K562 (cell line): ENCODE data around the gene UQCR11.

Source experiments
- CBX3 ChIP-seq, 2 experiments: IDR thresholded peaks; 1 replicate in 1 of 2; 2 replicates in 1 of 2; pipeline ENCODE4 v1.6.1; 2012; ENCODE audit warnings: inconsistent platforms in 2 of 2, low read length in 2 of 2, borderline replicate concordance in 1 of 2, control low read depth in 1 of 2
- HDAC6 ChIP-seq: IDR thresholded peaks from 2 replicates; pipeline ENCODE4 v1.6.1; 2012; ENCODE audit warnings: low read depth, mild to moderate bottlenecking, control low read depth, inconsistent platforms, low read length, moderate library complexity
- HMG20B ChIP-seq: fragments of 250-450 bp; sonication (Bioruptor Pico); IDR thresholded peaks from 2 replicates; pipeline ENCODE4 v1.5.0; 2021; ENCODE audit warnings: mild to moderate bottlenecking
- MYBL2 ChIP-seq, 2 experiments: fragments of 450-650 bp in 1 of 2; sonication (generic) in 1 of 2; formaldehyde crosslinking in 1 of 2; IDR thresholded peaks; 2 replicates each; pipeline versions ENCODE4 v1.6.1 to v1.8.1; 2017 to 2022; ENCODE audit warnings: borderline replicate concordance in 1 of 2, inconsistent platforms in 1 of 2, low read depth in 1 of 2, mild to moderate bottlenecking in 1 of 2, missing genetic modification reagents in 1 of 2, moderate library complexity in 1 of 2
- POLR2A ChIP-seq: fragments of 450-650 bp; conservative IDR thresholded peaks from 2 replicates; pipeline ENCODE4 v1.6.1; 2016
- RHOXF2B ChIP-seq: fragments of 250-450 bp; sonication (Bioruptor Pico); conservative IDR thresholded peaks from 2 replicates; pipeline ENCODE4 v1.5.1; 2021
- STAT6 ChIP-seq: sonication (generic); formaldehyde crosslinking; IDR thresholded peaks from 2 replicates; pipeline ENCODE4 v1.8.1; 2023; ENCODE audit warnings: mild to moderate bottlenecking, missing genetic modification reagents
- ZBTB9 ChIP-seq: fragments of 450-650 bp; formaldehyde crosslinking; IDR thresholded peaks from 2 replicates; pipeline ENCODE4 v1.4.0; 2020; ENCODE audit warnings: mild to moderate bottlenecking, moderate library complexity
- ZHX1 ChIP-seq: fragments of 150-350 bp; conservative IDR thresholded peaks from 2 replicates; pipeline ENCODE4 v1.6.1; 2014; ENCODE audit warnings: low read length
- ZNF274 ChIP-seq: IDR thresholded peaks from 2 replicates; pipeline ENCODE4 v1.6.1; 2011; ENCODE audit warnings: low read depth, mild to moderate bottlenecking, low read length, moderate library complexity, borderline replicate concordance
- ZNF785 ChIP-seq: fragments of 250-450 bp; sonication (Bioruptor Pico); IDR thresholded peaks from 2 replicates; pipeline ENCODE4 v1.4.0; 2020; ENCODE audit warnings: mild to moderate bottlenecking
- TF ChIP-seq, protein P1 (sequence below): sonication (generic); formaldehyde crosslinking; IDR thresholded peaks from 2 replicates; pipeline ENCODE4 v1.8.1; 2023; ENCODE audit warnings: mild to moderate bottlenecking, missing genetic modification reagents, moderate library complexity
- TF ChIP-seq, protein P2 (sequence below): sonication (generic); formaldehyde crosslinking; IDR thresholded peaks from 2 replicates; pipeline ENCODE4 v1.8.1; 2023; ENCODE audit warnings: mild to moderate bottlenecking, missing genetic modification reagents

GRCh38 chr19:1579222-1579621 is 26.0 kb downstream of the UQCR11 start:
- TF ChIP-seq RHOXF2B (no peak), HDAC6 (no peak), ZBTB9 (CRISPR knock-in tag) (no peak), ZHX1 (no peak), STAT6 (CRISPR knock-in tag) (no peak), ZNF785 (CRISPR knock-in tag) (no peak), HMG20B (CRISPR knock-in tag) (no peak), CBX3 (IDR thresholded peaks at IDR 0.05; ENCODE audit: borderline replicate concordance in 1 of 2, low read length in 2 of 2) (no peak), POLR2A (no peak), ZNF274 (no peak), MYBL2 (IDR thresholded peaks at IDR 0.05; ENCODE audit: low read depth) (no peak), MYBL2 (CRISPR knock-in tag; IDR thresholded peaks at IDR 0.05; ENCODE audit: borderline replicate concordance) (no peak)
- TF ChIP-seq, protein P1, sequence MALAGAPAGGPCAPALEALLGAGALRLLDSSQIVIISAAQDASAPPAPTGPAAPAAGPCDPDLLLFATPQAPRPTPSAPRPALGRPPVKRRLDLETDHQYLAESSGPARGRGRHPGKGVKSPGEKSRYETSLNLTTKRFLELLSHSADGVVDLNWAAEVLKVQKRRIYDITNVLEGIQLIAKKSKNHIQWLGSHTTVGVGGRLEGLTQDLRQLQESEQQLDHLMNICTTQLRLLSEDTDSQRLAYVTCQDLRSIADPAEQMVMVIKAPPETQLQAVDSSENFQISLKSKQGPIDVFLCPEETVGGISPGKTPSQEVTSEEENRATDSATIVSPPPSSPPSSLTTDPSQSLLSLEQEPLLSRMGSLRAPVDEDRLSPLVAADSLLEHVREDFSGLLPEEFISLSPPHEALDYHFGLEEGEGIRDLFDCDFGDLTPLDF (CRISPR knock-in tag), result no peak
- TF ChIP-seq, protein P2, sequence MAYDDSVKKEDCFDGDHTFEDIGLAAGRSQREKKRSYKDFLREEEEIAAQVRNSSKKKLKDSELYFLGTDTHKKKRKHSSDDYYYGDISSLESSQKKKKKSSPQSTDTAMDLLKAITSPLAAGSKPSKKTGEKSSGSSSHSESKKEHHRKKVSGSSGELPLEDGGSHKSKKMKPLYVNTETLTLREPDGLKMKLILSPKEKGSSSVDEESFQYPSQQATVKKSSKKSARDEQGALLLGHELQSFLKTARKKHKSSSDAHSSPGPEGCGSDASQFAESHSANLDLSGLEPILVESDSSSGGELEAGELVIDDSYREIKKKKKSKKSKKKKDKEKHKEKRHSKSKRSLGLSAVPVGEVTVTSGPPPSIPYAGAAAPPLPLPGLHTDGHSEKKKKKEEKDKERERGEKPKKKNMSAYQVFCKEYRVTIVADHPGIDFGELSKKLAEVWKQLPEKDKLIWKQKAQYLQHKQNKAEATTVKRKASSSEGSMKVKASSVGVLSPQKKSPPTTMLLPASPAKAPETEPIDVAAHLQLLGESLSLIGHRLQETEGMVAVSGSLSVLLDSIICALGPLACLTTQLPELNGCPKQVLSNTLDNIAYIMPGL, result no peak
